Mucosa of descending colon (tissue), 3 donors: ENCODE results near the gene OSBPL3. TPM values are rescaled to one million over a fixed set of nuclear protein-coding genes. Genes with fewer than 3 reads are reported as not detected.

Experiments used
- ATAC-seq: fragments of 200-7000 bp; cut with Tn5 transposase; one replicate; pipeline ENCODE4 v1.9.1; 2020; ENCODE audit warnings: mild to moderate bottlenecking, moderate library complexity
- DNase-seq, 3 donors: peaks; one replicate each; pipeline ENCODE4 v3.0.0-alpha.2; 2020
- H3K36me3 ChIP-seq: fragments of 200-600 bp; one replicate; pipeline ENCODE4 v1.8.0; 2021; ENCODE audit warnings: low read depth, mild to moderate bottlenecking
- H3K4me1 ChIP-seq: fragments of 200-600 bp; one replicate; pipeline ENCODE4 v1.8.0; 2021; ENCODE audit warnings: low read depth, mild to moderate bottlenecking
- H3K4me3 ChIP-seq: fragments of 200-600 bp; one replicate; pipeline ENCODE4 v1.8.0; 2021; ENCODE audit warnings: mild to moderate bottlenecking
- H3K9me3 ChIP-seq: fragments of 200-600 bp; one replicate; pipeline ENCODE4 v1.8.0; 2021; ENCODE audit warnings: mild to moderate bottlenecking
- CTCF ChIP-seq: fragments of 200-600 bp; IDR thresholded peaks from one replicate; pipeline ENCODE4 v1.8.0; 2022; ENCODE audit warnings: antibody characterized with exemption, mild to moderate bottlenecking
- intact Hi-C, 2 donors: fragments of 100-400 bp; cut with DNase I in 1 of 2; cut with micrococcal nuclease in 1 of 2; formaldehyde crosslinking; loops; one replicate each; pipeline versions ENCODE4 v1.11.0 to v1.11.1; 2022; cut with DNase I, micrococcal nuclease
- total RNA-seq, 3 donors: library from RNA; stranded (reverse); fragmentation: NEBNext Ultra II Directional in 2 of 3; extraction: Animal tissue kit (Norgen Biotek cat#: 25700) in 2 of 3; gene quantifications; one replicate each; pipeline versions ENCODE4 v1.2.1 to v1.2.4, GENCODE V29; 2021 to 2023
- donor health status: DM: no; HTN: no; CAD: no; lungs with moderate emphysema.
- donor health status: DM: no; HTN: no; CAD: no.
- donor health status: DM: no; HTN: yes; CAD: no.

The OSBPL3 gene
- total RNA-seq, 3 donors from 2014 or later = 9.0 to 15.4 (median 10.6) TPM

DNA sequence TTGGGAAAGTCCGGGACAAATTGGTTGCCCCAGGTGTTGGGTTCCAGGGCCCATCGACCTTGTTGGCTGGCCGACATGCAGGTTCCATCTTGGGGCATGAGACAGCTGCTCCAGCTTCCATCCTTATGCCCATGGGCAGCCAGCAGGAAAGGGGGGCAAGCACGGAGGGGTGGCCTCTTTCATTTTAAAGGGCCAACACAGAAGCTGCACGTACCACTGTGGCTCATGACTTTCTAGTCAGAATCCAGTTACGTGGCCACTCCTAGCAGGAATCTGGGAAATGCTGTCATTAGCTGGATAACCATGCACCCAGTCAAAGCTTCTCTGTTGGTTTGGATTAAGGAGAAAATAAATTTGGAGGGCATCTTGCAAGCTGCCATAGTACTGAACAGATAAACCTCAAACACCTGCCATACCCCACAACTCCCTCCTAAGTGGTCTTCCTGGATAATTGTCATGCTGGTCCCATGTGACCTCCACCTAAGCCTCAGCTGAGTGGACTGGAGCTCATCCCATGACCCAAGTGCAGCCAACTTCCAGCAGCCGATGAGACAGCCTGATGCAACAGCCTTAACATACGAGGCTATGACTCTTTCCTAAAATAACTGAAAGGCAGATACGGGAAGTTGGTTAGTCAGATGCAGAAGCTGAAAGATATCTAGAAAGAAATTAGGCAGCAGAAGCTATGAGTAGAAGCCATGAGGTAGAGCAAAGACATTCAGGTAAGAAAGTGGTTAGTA is 201.3 kb downstream of the OSBPL3 start:
- DNase-seq (peak in 1 of 3 donors; percentile 20), ATAC-seq (peak; percentile 27)
- TF ChIP-seq CTCF = no peak
- intact Hi-C loops = no loop called here
- Histone ChIP-seq H3K9me3 (no peaks in the 10 kb centered on the region), H3K36me3 (no peaks in the 10 kb centered on the region), H3K4me3 (no peak overlapping the region), H3K4me1 (no peaks in the 10 kb centered on the region)

- no peaks in the 10 kb centered on the region for H3K9me3 ChIP-seq
- DNase-seq (no peak), ATAC-seq (no peak)
- TF ChIP-seq CTCF = no peak
- H3K4me1 ChIP-seq = no peaks in the 10 kb centered on the region
- intact Hi-C loops = no loop called here
- no peaks in the 10 kb centered on the region for H3K36me3 ChIP-seq
- no peak overlapping the region for H3K4me3 ChIP-seq
Measured at GRCh38 chr7:24777806-24778205, 202.2 kb downstream of the OSBPL3 start.

DNA sequence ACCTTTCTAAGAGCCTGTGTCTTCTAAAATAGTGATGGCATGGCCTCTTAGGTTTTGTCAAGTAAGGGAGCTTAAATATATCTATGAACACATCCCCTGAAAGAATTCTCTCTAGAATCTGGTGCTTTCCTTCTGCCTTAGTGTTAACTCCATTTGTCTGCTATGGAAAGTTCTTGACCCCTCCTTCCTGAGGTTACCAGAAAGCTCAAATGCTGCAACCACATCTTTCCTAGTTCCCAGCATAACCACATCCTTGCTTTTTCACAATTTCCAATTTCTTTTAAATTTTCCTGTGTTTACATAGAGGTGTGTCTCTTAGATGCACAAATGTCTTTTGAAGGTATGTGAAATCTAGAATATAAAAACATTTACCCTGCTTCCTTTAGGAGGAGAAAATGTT is 206.3 kb downstream of the OSBPL3 start:
- intact Hi-C loops = no loop called here
- Histone ChIP-seq H3K36me3 (no peaks in the 10 kb centered on the region), H3K4me1 (no peaks in the 10 kb centered on the region), H3K4me3 (no peak overlapping the region), H3K9me3 (no peaks in the 10 kb centered on the region)
- DNase-seq (no peak), ATAC-seq (no peak)
- TF ChIP-seq CTCF = no peak

- no peaks in the 10 kb centered on the region for H3K9me3 ChIP-seq
- no peak for DNase-seq
- TF ChIP-seq CTCF = no peak
- no peak overlapping the region for H3K4me3 ChIP-seq
- no peaks in the 10 kb centered on the region for H3K4me1 ChIP-seq
- ATAC-seq = no peak
- intact Hi-C loops = no loop called here
- H3K36me3 ChIP-seq = no peaks in the 10 kb centered on the region
Measured at GRCh38 chr7:24769851-24770250, 210.1 kb downstream of the OSBPL3 start.

- intact Hi-C loops = no loop called here
- DNase-seq = no peak
- Histone ChIP-seq H3K4me3 (no peak overlapping the region), H3K4me1 (no peaks in the 10 kb centered on the region), H3K9me3 (no peaks in the 10 kb centered on the region), H3K36me3 (no peaks in the 10 kb centered on the region)
- TF ChIP-seq CTCF = no peak
- no peak for ATAC-seq
Measured at GRCh38 chr7:24769014-24769830, 210.8 kb downstream of the OSBPL3 start.
